Glutamatergic neuron (in vitro differentiated cells): Measurements from ENCODE around the gene SF3B2. TPM values are rescaled to one million over a fixed set of nuclear protein-coding genes. Genes with fewer than 3 reads are reported as not detected.

Experiments used
- DNase-seq: peaks from one replicate; pipeline ENCODE4 v3.0.0; 2022
- H3K27ac Mint-ChIP-seq: one replicate; pipeline ENCODE4 v1.8.0; 2020; ENCODE audit warnings: mild to moderate bottlenecking, mixed read lengths, inconsistent platforms; ENCODE audit not compliant: unreplicated experiment
- H3K27me3 Mint-ChIP-seq: one replicate; pipeline ENCODE4 v1.8.0; 2020; ENCODE audit warnings: mild to moderate bottlenecking, moderate library complexity, mixed read lengths, inconsistent platforms; ENCODE audit not compliant: unreplicated experiment
- H3K36me3 Mint-ChIP-seq: one replicate; pipeline ENCODE4 v1.8.0; 2020; ENCODE audit warnings: mild to moderate bottlenecking, mixed read lengths, inconsistent platforms; ENCODE audit not compliant: unreplicated experiment
- H3K4me1 Mint-ChIP-seq: one replicate; pipeline ENCODE4 v1.8.0; 2020; ENCODE audit warnings: mild to moderate bottlenecking, low read depth, mixed read lengths, inconsistent platforms; ENCODE audit not compliant: unreplicated experiment
- H3K4me3 Mint-ChIP-seq: one replicate; pipeline ENCODE4 v1.8.0; 2020; ENCODE audit warnings: mild to moderate bottlenecking, mixed read lengths, inconsistent platforms; ENCODE audit not compliant: unreplicated experiment
- H3K9me3 Mint-ChIP-seq: one replicate; pipeline ENCODE4 v1.8.0; 2020; ENCODE audit warnings: mild to moderate bottlenecking, moderate library complexity, mixed read lengths, inconsistent platforms; ENCODE audit not compliant: unreplicated experiment
- total RNA-seq: library from RNA; stranded (reverse); fragmentation: NEBNext Ultra II Directional; extraction: Animal tissue kit (Norgen Biotek cat#: 25700); gene quantifications from one replicate; pipeline ENCODE4 v1.2.1, GENCODE V29; 2021; ENCODE audit not compliant: unreplicated experiment
- TF ChIP-seq, protein P1 (sequence below): fragments of 200-600 bp; sonication (generic); IDR thresholded peaks from one replicate; pipeline ENCODE4 v1.5.0; 2021; ENCODE audit not compliant: partially characterized antibody, unreplicated experiment

The SF3B2 gene
- total RNA-seq, 1 donor from 2014 or later, result 187 TPM

DNA sequence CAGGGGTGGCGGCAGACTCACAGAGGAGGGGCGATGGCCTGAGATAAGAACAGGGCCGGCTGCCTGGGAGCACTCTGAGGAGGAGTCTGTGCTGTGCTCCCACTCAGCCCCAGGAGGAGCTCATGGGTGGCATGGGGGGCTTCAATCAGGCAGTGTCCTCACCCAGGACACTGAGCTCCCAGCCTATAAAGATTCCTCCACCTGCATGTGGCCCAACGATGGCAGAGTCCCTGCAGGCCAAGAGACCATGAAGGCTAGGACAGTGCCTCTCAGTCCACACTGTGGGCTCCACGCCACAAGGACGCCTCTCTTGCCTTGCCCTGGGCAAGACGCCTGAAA is 38.4 kb upstream of the SF3B2 start:
- no peak overlapping the region for H3K4me3 Mint-ChIP-seq
- H3K27me3 Mint-ChIP-seq, result peaks cover 5% of the 10 kb centered on the region
- no peaks in the 10 kb centered on the region for H3K4me1 Mint-ChIP-seq
- no peaks in the 10 kb centered on the region for H3K9me3 Mint-ChIP-seq
- H3K36me3 Mint-ChIP-seq, result no peaks in the 10 kb centered on the region
- DNase-seq, result no peak
- TF ChIP-seq, protein P1, sequence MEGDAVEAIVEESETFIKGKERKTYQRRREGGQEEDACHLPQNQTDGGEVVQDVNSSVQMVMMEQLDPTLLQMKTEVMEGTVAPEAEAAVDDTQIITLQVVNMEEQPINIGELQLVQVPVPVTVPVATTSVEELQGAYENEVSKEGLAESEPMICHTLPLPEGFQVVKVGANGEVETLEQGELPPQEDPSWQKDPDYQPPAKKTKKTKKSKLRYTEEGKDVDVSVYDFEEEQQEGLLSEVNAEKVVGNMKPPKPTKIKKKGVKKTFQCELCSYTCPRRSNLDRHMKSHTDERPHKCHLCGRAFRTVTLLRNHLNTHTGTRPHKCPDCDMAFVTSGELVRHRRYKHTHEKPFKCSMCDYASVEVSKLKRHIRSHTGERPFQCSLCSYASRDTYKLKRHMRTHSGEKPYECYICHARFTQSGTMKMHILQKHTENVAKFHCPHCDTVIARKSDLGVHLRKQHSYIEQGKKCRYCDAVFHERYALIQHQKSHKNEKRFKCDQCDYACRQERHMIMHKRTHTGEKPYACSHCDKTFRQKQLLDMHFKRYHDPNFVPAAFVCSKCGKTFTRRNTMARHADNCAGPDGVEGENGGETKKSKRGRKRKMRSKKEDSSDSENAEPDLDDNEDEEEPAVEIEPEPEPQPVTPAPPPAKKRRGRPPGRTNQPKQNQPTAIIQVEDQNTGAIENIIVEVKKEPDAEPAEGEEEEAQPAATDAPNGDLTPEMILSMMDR, result no peak
- H3K27ac Mint-ChIP-seq, result no peak overlapping the region

DNA sequence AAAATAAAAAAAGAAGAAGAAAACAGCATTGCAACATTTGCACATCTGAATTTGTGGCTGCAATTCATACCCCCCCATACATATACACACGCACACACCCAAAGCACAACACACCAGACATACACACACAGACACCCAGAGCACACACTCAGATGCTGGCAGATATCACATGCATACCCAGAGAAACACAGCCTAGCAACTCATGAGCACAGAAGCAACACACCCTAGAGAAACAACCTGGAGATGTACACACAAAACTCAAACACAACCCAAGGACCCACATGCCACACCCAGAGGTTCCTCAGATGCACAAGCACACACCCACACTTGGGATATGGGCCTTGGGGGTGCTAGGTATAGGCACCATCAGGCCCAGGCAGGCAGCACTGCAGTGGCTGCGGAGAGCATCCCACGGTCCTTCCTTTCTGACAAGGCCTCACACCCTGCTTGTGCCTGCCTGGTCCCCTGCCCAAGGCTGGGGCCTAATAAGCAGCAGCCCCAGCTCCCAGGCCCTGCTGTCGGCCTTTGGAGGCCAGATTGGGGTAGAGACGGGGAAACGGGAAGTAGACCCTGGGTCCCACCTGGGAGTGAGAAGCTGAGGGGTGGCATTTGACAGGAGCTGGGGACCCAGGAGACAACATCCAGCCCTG is 37.2 kb upstream of the SF3B2 start:
- no peaks in the 10 kb centered on the region for H3K36me3 Mint-ChIP-seq
- H3K9me3 Mint-ChIP-seq, result no peaks in the 10 kb centered on the region
- DNase-seq, result no peak
- no peak overlapping the region for H3K4me3 Mint-ChIP-seq
- no peaks in the 10 kb centered on the region for H3K4me1 Mint-ChIP-seq
- no peak overlapping the region for H3K27ac Mint-ChIP-seq
- peaks cover 5% of the 10 kb centered on the region for H3K27me3 Mint-ChIP-seq
- TF ChIP-seq, protein P1, result no peak

DNA sequence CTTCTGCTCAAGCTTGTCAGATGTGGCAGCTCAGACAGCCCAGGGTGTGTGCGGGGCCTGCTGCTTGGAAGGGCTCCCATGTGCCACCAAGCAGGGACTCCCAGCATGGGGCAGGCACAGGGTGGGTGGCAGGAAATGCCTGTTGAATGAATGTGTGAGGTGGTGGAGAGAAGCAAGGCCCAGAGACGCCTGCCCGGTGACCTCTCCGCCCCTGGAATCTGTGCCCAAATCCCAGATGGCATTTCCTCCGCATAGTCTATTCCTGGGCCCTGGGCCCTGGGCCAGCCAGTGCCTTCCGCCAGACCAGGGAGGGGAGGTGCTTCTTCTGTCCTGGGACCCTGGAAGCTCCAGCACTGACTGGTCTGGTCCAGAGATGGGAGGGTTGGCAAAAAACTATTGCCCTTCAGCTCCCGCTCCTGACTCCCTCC is 36.7 kb upstream of the SF3B2 start:
- DNase-seq, result no peak
- Mint-ChIP-seq H3K36me3 (no peaks in the 10 kb centered on the region), H3K27me3 (peaks cover under 1% of the 10 kb centered on the region), H3K27ac (no peak overlapping the region), H3K4me1 (no peaks in the 10 kb centered on the region), H3K9me3 (no peaks in the 10 kb centered on the region), H3K4me3 (no peak overlapping the region)
- TF ChIP-seq, protein P1, result no peak

DNA sequence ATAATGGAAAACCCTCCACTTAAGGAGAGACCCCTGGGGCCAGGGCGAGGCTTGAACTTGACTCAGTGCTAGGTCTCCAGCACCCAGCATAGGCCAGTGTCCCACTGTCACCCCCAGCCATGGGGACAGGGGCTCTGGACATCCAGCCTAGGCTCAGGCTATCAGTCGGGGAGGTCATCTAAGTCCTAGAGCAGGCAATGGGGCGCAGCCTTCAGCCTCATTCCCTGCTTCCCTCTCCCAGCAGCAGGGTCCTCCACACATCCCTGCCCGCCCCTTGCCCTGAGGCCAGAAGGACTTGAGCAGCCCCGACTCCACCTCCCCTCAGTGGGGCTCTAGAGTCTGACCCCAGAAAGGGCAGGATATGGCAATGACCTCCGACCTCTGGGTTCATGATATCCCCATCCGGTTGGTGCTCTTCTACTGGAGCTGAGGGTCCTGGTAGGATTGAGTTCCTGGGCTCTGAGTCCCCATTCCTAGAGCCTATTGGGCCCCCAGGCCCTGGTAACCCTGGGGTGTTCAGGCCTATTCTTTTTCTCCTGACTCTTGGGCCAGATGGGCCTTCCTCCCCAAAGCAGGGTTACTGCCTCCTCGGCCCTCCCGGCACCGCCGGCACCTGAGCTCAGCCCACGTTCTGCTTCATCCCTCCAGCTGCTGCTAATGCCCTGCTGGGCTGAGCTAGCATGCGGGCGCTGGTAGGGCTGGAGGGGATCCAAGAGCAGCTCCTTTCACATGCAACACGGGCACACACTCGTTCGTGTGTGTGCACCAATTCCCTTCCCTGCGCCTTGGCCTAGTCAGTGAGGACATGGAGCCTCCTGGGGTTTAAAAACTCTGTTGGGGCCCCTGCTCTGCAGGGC is 36.0 kb upstream of the SF3B2 start:
- no peak overlapping the region for H3K4me3 Mint-ChIP-seq
- H3K36me3 Mint-ChIP-seq, result no peaks in the 10 kb centered on the region
- TF ChIP-seq, protein P1, result no peak
- no peaks in the 10 kb centered on the region for H3K27me3 Mint-ChIP-seq
- no peaks in the 10 kb centered on the region for H3K9me3 Mint-ChIP-seq
- no peak for DNase-seq
- no peak overlapping the region for H3K27ac Mint-ChIP-seq
- H3K4me1 Mint-ChIP-seq, result no peaks in the 10 kb centered on the region

DNA sequence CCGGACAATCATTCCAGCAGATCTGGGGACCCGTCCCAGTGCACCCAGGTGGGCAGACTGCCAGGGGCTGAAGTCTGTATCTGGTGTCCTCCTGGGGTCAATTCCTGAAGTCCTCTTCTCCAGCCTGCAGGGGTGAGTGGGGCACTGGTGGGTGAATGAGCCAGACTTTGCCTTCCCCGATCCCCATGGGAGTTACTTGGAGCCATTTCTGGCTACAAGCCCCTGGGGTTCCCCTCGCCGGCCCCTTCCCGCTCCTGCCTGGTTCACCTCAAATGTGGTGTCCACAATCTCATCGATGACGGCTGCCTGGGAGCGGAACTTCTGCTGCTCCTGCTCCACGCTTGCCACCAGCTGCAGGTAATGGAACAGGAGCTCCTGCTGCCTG is 35.4 kb upstream of the SF3B2 start:
- Mint-ChIP-seq H3K36me3 (no peaks in the 10 kb centered on the region), H3K9me3 (no peaks in the 10 kb centered on the region), H3K4me1 (no peaks in the 10 kb centered on the region), H3K4me3 (no peak overlapping the region), H3K27ac (no peak overlapping the region), H3K27me3 (peaks cover 3% of the 10 kb centered on the region)
- no peak for DNase-seq
- TF ChIP-seq, protein P1, result no peak
